Transverse colon (tissue), 3 donors: ENCODE measurements around the gene VNN1.

Source experiments
- POLR2A ChIP-seq: fragments of 450-650 bp; IDR thresholded peaks from one replicate; pipeline ENCODE4 v1.6.1; 2016; ENCODE audit warnings: antibody characterized with exemption, mild to moderate bottlenecking, moderate library complexity
- TF ChIP-seq, protein P1 (sequence below), 5 experiments: fragments of 200-600 bp in 3 of 5; fragments of 450-650 bp in 2 of 5; sonication (generic) in 3 of 5; IDR thresholded peaks; 1 replicate in 2 of 5; 2 replicates in 3 of 5; pipeline ENCODE4 v1.5.1; 2016 to 2017; ENCODE audit warnings: antibody characterized with exemption in 5 of 5, inconsistent platforms in 3 of 5, mild to moderate bottlenecking in 2 of 5, moderate library complexity in 1 of 5

DNA sequence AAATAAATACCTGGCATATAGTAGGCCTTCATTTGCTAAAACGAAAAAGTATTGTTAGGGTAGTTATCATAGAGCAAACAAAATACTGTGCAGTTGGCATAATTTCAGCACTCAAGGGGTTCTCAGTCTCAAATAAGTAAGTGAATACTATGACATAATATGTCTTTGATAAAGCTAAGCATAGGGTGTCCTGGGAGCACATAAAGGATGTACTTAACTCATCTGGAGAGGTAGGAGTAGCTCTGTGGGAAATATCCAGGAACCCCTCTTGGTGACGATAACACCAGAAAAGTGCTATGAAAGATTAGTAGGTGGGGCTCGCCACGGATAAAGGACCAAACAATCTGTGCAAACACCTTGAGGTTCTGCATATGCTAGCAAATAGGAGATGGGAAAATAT, 23.2 kb downstream of the VNN1 start:
- TF ChIP-seq, protein P1, sequence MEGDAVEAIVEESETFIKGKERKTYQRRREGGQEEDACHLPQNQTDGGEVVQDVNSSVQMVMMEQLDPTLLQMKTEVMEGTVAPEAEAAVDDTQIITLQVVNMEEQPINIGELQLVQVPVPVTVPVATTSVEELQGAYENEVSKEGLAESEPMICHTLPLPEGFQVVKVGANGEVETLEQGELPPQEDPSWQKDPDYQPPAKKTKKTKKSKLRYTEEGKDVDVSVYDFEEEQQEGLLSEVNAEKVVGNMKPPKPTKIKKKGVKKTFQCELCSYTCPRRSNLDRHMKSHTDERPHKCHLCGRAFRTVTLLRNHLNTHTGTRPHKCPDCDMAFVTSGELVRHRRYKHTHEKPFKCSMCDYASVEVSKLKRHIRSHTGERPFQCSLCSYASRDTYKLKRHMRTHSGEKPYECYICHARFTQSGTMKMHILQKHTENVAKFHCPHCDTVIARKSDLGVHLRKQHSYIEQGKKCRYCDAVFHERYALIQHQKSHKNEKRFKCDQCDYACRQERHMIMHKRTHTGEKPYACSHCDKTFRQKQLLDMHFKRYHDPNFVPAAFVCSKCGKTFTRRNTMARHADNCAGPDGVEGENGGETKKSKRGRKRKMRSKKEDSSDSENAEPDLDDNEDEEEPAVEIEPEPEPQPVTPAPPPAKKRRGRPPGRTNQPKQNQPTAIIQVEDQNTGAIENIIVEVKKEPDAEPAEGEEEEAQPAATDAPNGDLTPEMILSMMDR (IDR thresholded peaks at IDR 0.05), result no peak
- no peak for TF ChIP-seq POLR2A
